RWPE1 (cell line): Measurements from ENCODE around the gene NCOR2.

Experiments
- CTCF ChIA-PET: fragments of 350-600 bp; sonication (Branson Sonifier 250); formaldehyde crosslinking; extraction: SDS; loops from one replicate; lab custom pipeline; 2021; lab: Yijun Ruan, JAX
- POLR2A ChIA-PET: fragments of 400-600 bp; formaldehyde crosslinking; extraction: SDS; loops from one replicate; lab custom pipeline; 2020; ENCODE audit warnings: antibody characterized with exemption; ENCODE audit not compliant: low non-redundant PET; lab: Yijun Ruan, JAX
- DNase-seq: peaks from one replicate; pipeline ENCODE4 v3.0.0; 2012; ENCODE audit warnings: low spot score
- H3K27ac ChIP-seq: fragments of 450-650 bp; 2 replicates; pipeline ENCODE4 v1.5.1; 2017
- TF ChIP-seq, protein P1 (sequence below): fragments of 450-650 bp; conservative IDR thresholded peaks from 2 replicates; pipeline ENCODE4 v1.5.1; 2017; ENCODE audit warnings: low read depth, mild to moderate bottlenecking

The NCOR2 gene

DNA sequence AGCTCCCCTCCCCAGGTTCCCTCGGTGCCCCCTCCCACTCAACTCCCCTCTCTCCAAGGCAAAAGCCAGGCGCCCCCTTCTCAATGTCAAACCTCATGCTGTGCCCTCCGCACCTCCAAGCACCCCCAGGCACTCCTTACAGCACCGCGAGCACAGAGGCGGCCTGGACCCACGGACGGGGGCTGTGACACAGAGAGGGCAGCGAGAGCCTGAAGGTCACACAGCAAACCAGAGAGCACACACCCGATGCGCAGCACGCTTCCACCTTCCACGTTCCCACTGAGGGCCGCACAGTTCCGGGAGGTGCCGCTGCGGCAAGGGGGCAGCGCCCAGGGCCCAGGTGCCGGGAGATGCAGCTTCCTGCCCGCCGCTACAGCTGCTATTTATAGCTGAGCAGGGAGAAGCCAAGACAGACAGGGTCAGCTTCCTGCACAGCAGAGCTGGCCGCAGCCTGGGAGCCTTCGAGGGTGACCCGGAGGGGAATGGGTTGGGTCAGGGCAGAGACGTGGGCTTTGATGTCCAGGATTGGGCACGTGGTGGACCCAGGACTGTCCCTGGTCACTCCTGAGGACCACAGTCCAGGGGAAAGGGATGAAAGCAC, 12.9 kb downstream of the NCOR2 start:
- CTCF ChIA-PET = no interaction called here
- TF ChIP-seq, protein P1, sequence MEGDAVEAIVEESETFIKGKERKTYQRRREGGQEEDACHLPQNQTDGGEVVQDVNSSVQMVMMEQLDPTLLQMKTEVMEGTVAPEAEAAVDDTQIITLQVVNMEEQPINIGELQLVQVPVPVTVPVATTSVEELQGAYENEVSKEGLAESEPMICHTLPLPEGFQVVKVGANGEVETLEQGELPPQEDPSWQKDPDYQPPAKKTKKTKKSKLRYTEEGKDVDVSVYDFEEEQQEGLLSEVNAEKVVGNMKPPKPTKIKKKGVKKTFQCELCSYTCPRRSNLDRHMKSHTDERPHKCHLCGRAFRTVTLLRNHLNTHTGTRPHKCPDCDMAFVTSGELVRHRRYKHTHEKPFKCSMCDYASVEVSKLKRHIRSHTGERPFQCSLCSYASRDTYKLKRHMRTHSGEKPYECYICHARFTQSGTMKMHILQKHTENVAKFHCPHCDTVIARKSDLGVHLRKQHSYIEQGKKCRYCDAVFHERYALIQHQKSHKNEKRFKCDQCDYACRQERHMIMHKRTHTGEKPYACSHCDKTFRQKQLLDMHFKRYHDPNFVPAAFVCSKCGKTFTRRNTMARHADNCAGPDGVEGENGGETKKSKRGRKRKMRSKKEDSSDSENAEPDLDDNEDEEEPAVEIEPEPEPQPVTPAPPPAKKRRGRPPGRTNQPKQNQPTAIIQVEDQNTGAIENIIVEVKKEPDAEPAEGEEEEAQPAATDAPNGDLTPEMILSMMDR = no peak
- POLR2A ChIA-PET = no interaction called here
- DNase-seq = no peak
- peak overlapping the region; percentile 89 for H3K27ac ChIP-seq

DNA sequence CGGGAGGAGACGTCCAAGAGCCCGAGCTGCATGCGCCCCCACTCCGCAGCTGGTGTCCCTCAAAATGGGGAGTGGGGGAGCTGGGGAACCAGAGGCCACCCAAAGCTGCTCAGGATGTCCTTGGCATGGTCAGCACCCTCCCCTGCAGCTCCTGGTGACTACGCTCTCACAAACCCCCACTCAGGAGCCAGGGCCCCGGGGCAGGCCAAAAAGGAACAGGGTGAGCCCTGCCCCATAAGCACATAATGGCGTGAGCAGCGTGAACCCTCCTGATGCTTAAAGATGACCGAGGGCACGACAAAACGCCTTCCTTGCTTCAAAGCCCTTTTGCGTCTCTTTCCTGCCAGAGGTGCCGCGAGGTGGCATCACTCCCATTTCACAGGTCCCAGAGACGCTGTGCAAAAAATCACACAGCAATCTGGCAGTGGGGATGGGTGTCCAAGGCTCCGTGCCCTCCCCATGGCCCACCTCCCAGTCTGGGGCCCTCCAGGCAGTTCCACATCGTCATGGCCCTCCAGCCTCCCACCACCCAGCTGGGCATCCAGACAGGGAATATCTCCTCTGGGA, 13.5 kb downstream of the NCOR2 start:
- peak overlapping the region; percentile 89 for H3K27ac ChIP-seq
- CTCF ChIA-PET = no interaction called here
- POLR2A ChIA-PET = no interaction called here

DNA sequence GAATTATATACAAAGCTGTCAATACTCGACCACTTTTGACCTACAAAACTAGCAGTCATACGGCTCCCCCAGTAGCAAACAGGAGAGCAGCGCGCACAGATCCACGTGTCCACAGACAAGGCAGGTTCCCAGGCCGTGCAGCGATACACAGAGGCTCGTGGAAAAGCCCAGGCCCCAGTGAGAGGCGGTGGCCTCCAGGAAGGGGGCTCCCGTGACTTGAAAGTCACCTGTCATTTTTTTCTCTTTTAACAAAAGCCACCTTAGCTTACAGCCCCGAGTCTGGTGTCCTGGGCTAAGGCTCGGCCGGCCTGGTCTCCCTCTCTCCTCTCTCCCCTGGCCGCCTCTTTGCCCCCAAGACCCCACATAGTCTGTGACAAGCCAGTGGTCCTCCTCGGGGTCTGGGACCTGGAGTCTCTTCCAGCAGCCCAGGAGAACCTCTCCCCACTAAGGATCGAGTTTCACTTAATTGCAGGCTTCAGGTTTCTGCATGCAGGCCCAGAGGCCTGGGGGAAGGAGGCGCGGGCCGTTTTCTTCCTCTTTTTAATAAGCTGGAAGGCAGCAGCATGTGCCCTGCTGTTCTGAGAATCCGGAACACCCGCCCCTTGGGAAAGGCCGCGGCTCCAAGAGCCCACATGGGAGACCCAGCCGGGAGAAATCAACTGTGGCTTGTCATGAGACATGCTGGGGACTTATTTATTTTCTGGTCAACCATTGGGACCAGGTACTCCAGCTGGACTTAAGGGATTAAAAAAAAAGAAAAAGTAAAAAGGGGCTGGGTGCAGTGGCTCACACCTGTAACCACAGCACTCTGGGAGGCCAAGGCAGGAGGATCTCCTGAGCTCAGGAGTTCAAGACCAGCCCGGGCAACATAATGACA, 15.9 kb downstream of the NCOR2 start:
- POLR2A ChIA-PET = no interaction called here
- peak; percentile 59 for DNase-seq
- peak overlapping the region; percentile 89 for H3K27ac ChIP-seq
- CTCF ChIA-PET = interaction anchor here (0.7 to 1.0 kb wide), 2 partner anchors 13 to 32 kb away, joined by 4 read pairs; no protein-coding TSS in a partner anchor
- TF ChIP-seq, protein P1 = no peak

More for the DNA sequence above, 13.5 kb downstream of the NCOR2 start:
- TF ChIP-seq, protein P1 = no peak
- no peak for DNase-seq

DNA sequence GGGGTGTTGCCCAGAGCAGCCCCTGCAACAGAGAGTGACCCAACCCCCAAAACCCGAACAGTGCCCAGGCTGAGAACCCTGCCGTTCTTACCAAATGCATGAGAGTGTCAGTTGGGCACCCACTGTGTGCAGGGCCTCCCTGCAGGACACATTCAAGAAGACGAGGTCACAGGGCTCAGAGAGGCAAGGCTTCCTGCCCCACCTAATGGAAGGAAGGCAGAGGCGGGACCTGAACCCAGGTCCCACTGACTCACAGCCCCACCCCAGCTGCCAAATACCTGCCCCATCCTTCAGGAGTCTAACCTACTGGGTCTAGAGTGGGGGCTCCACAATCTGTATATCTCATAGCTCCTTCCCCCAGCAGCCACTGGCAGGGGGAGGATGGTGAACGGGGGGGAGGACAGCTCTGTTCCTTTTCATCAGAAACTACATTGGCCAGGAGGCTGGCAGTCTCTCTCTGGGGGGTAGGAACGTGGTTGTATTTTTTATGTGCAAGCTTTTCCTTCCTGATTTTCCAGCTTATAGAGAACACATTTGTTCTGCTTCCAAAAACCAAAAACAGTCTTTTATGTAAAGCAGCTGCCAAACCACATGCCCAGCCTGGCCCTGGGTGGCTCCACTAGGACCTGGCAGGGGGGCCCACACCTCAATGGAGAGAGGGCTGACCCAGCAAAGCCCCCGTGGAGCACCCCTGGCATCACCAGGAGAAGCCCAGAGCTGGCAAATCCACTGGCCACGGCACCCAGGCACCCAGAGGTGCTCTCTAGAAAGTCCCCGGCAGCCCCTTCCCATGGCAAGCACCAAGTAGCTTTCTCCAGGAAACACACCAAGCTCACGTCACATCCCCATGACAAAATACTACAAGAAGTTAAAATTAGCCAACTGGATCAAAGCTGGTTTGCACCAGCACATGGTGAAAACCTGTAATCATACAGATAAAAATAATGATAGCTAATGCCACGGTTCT, 17.0 kb downstream of the NCOR2 start:
- TF ChIP-seq, protein P1 = no peak
- DNase-seq = no peak
- ChIA-PET POLR2A (interaction anchor here (0.5 kb wide), 1 partner anchor 80 kb away, joined by 4 read pairs; no protein-coding TSS in a partner anchor), CTCF (interaction anchor here (0.6 to 1.0 kb wide), 6 partner anchors 12 to 221 kb away, joined by 3 to 5 read pairs (median 4); partner anchors contain the start of gene NCOR2)
- peak overlapping the region; percentile 89 for H3K27ac ChIP-seq

DNA sequence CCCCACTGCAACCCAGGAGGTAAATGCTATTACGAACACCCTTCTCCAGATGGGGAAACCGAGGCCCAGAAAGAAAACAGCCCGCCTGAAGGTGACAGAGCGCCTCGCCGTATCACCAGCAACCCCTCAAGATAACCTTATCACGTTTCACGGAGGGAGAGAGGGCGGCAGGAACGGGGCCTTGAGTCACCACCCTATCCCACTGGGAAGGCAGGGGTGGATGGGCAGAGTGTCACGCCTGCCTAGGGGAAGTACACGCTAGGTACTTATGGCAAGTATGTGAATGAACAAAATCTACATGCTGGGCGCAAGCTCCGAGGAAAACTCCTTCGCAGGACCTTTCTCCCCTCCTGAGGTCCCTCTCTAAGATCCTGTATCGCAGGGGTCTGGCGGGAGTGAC, 17.8 kb downstream of the NCOR2 start:
- H3K27ac ChIP-seq = peak overlapping the region; percentile 89
- POLR2A ChIA-PET = interaction anchor here (0.5 kb wide), 1 partner anchor 79 kb away, joined by 4 read pairs; no protein-coding TSS in a partner anchor
- TF ChIP-seq, protein P1 = no peak
- no peak for DNase-seq
- CTCF ChIA-PET = no interaction called here
